Transverse colon (tissue), 4 donors: ENCODE results near the gene STT3A. TPM values are rescaled to one million over a fixed set of nuclear protein-coding genes. Genes with fewer than 3 reads are reported as not detected.

Source experiments
- DNase-seq: peaks from one replicate; pipeline ENCODE4 v3.0.0-alpha.2; 2019
- H3K27ac ChIP-seq, 4 donors: fragments of 200-600 bp; sonication (generic); 2 replicates each; pipeline ENCODE4 v1.5.1; 2016 to 2018; ENCODE audit warnings: inconsistent platforms in 4 of 4
- H3K27me3 ChIP-seq: fragments of 200-600 bp; sonication (generic); 2 replicates; pipeline ENCODE4 v1.5.1; 2017; ENCODE audit warnings: inconsistent platforms
- H3K36me3 ChIP-seq, 4 donors: fragments of 200-600 bp; sonication (generic); 2 replicates each; pipeline ENCODE4 v1.5.1; 2017 to 2019; ENCODE audit warnings: inconsistent platforms in 4 of 4
- H3K4me1 ChIP-seq, 4 donors: fragments of 200-600 bp; sonication (generic); 2 replicates each; pipeline ENCODE4 v1.5.1; 2017 to 2020; ENCODE audit warnings: inconsistent platforms in 4 of 4
- H3K4me3 ChIP-seq, 4 donors: fragments of 200-600 bp; sonication (generic); 1 replicate in 1 of 4; 2 replicates in 3 of 4; pipeline versions ENCODE4 v1.5.1 to v1.6.1; 2017 to 2019; ENCODE audit warnings: inconsistent platforms in 4 of 4
- H3K9me3 ChIP-seq, 2 donors: fragments of 200-600 bp; sonication (generic); 2 replicates each; pipeline ENCODE4 v1.5.1; 2017 to 2019; ENCODE audit warnings: inconsistent platforms in 2 of 2
- CTCF ChIP-seq, 5 experiments: fragments of 200-600 bp in 3 of 5; fragments of 450-650 bp in 2 of 5; sonication (generic) in 3 of 5; IDR thresholded peaks; 1 replicate in 2 of 5; 2 replicates in 3 of 5; pipeline ENCODE4 v1.5.1; 2016 to 2017; ENCODE audit warnings: antibody characterized with exemption in 5 of 5, inconsistent platforms in 3 of 5, mild to moderate bottlenecking in 2 of 5, moderate library complexity in 1 of 5
- EP300 ChIP-seq: sonication (generic); formaldehyde crosslinking; IDR thresholded peaks from one replicate; pipeline ENCODE4 v1.6.1; 2017; ENCODE audit warnings: antibody characterized with exemption, low read depth
- POLR2A ChIP-seq: fragments of 450-650 bp; IDR thresholded peaks from one replicate; pipeline ENCODE4 v1.6.1; 2016; ENCODE audit warnings: antibody characterized with exemption, mild to moderate bottlenecking, moderate library complexity
- POLR2AphosphoS5 ChIP-seq, 3 donors: sonication (generic); formaldehyde crosslinking; IDR thresholded peaks; one replicate each; pipeline ENCODE4 v1.6.1; 2016; ENCODE audit warnings: antibody characterized with exemption in 3 of 3
- WGBS, 2 donors: methylation state at CpG; one replicate each; pipeline ENCODE4 v1.1.5; 2018; ENCODE audit warnings: low coverage in 1 of 2; 5-methylcytosine and 5-hydroxymethylcytosine counted together
- in situ Hi-C, 4 donors: fragments of 200-750 bp; cut with MboI; loops; one replicate each; pipeline versions ENCODE4 v1.15.0 to v1.15.1; 2017; ENCODE audit warnings: low sequenced_read_pairs in 3 of 4, low pct_ligation_motif_present in 1 of 4, low pct_unique_long_range_greater_than_20kb in 1 of 4
- intact Hi-C: fragments of 100-400 bp; cut with DNase I; formaldehyde crosslinking; loops from one replicate; pipeline ENCODE4 v1.15.1; 2023; ENCODE audit warnings: low total_unique reads
- total RNA-seq, 4 donors: library from RNA; depleted of rRNA; stranded (reverse); fragments of >200 nt; gene quantifications; one replicate each; pipeline ENCODE4 v1.1.0, GENCODE V29; 2016

Gene STT3A
- total RNA-seq, 4 donors from 2014 or later = 21.7 to 73.2 (median 64.3) TPM

- H3K4me1 ChIP-seq = no peaks in the 10 kb centered on the region
- H3K27me3 ChIP-seq = no peaks in the 10 kb centered on the region
- 62 to 92% methylated on average over 2 to 3 of the region's 3 CpGs for WGBS, 2 donors
- no peak overlapping the region for H3K4me3 ChIP-seq
- no peak overlapping the region for H3K27ac ChIP-seq
- in situ Hi-C loops = no loop called here
- peaks cover 18 to 20% of the 10 kb centered on the region in 2 donors for H3K9me3 ChIP-seq
- H3K36me3 ChIP-seq = no peaks in the 10 kb centered on the region
- DNase-seq = no peak
- intact Hi-C loops = no loop called here
- TF ChIP-seq CTCF (IDR thresholded peaks at IDR 0.05) = no peak
- TF ChIP-seq POLR2AphosphoS5 (IDR thresholded peaks at IDR 0.05) = no peak
- TF ChIP-seq EP300 = no peak
- no peak for TF ChIP-seq POLR2A
Observed at GRCh38 chr11:125554038-125554437, 38.6 kb upstream of the STT3A start.

GRCh38 chr11:125559888-125560287, 32.8 kb upstream of the STT3A start:
- no peak for TF ChIP-seq POLR2A
- no peak for TF ChIP-seq CTCF (IDR thresholded peaks at IDR 0.05)
- no peak for DNase-seq
- in situ Hi-C loops (no loop called here), intact Hi-C loops (no loop called here)
- no peaks in the 10 kb centered on the region for H3K9me3 ChIP-seq
- H3K27me3 ChIP-seq = no peaks in the 10 kb centered on the region
- H3K4me1 ChIP-seq = no peaks in the 10 kb centered on the region
- WGBS, 2 donors = 85 to 86% methylated on average over 2 to 3 of the region's 3 CpGs
- no peaks in the 10 kb centered on the region for H3K36me3 ChIP-seq
- H3K4me3 ChIP-seq = no peak overlapping the region
- no peak overlapping the region for H3K27ac ChIP-seq

GRCh38 chr11:125561924-125562323, 30.7 kb upstream of the STT3A start:
- no peaks in the 10 kb centered on the region for H3K9me3 ChIP-seq
- WGBS, 2 donors = 89% methylated on average over 1 of the region's 1 CpG; no CpG with 5 or more reads in 1 of the 2 donors
- TF ChIP-seq POLR2AphosphoS5 (IDR thresholded peaks at IDR 0.05) (no peak), CTCF (IDR thresholded peaks at IDR 0.05) (no peak), POLR2A (no peak)
- DNase-seq = no peak
- in situ Hi-C loops = no loop called here
- H3K4me3 ChIP-seq = no peak overlapping the region
- no peaks in the 10 kb centered on the region for H3K36me3 ChIP-seq
- H3K27ac ChIP-seq = no peak overlapping the region
- intact Hi-C loops = no loop called here
- H3K27me3 ChIP-seq = no peaks in the 10 kb centered on the region
- no peaks in the 10 kb centered on the region for H3K4me1 ChIP-seq

- TF ChIP-seq CTCF (IDR thresholded peaks at IDR 0.05) (no peak), EP300 (no peak), POLR2AphosphoS5 (IDR thresholded peaks at IDR 0.05) (no peak), POLR2A (no peak)
- Histone ChIP-seq H3K27ac (no peak overlapping the region), H3K4me3 (no peak overlapping the region), H3K9me3 (no peaks in the 10 kb centered on the region), H3K27me3 (no peaks in the 10 kb centered on the region), H3K4me1 (no peaks in the 10 kb centered on the region), H3K36me3 (no peaks in the 10 kb centered on the region)
- in situ Hi-C loops (no loop called here), intact Hi-C loops (no loop called here)
- 69% methylated on average over 4 of the region's 4 CpGs for WGBS, 2 donors
- DNase-seq = no peak
Observed at GRCh38 chr11:125562430-125562829, 30.2 kb upstream of the STT3A start.
